Measurements from ENCODE around the gene SLC7A1.

DNA sequence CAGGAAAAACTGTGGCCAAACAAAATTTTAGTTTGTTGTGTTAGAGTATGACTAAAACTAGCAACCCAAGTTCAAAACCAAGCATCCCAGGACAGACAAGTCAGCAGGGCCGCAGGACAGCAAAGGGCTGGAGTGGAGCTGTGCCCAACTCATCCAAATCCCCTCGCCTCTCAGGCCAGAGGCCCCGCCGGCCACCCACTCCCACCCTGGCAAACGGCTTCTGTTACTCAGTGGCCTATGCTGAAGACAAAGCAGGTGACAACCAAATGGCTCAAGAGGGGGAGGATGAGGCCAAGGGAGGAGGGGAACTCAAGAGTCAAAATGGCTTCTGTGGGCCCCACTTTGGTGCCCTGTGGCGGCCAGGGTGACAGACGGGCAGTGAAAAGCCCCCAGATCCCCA is 69.7 kb downstream of the SLC7A1 start:
- TF ChIP-seq CTCF (IDR thresholded peaks at IDR 0.05): no peak
- no peak for TF ChIP-seq EP300 (IDR thresholded peaks at IDR 0.05)
- TF ChIP-seq HOXA7 (CRISPR knock-in tag; IDR thresholded peaks at IDR 0.05): no peak
- TF ChIP-seq SMC3 (IDR thresholded peaks at IDR 0.05): no peak
- no peak for TF ChIP-seq MAX (IDR thresholded peaks at IDR 0.05)

Data from A549 (cell line).